MM.1S (cell line): ENCODE data around the gene PDLIM4.

ENCODE experiments used
- EZH2 ChIP-seq: fragments of 300-600 bp; sonication (generic); optimal IDR thresholded peaks from 2 replicates; pipeline ENCODE3; 2017; ENCODE audit warnings: low read depth, mild to moderate bottlenecking, antibody characterized with exemption, low read length, mixed read lengths
- EZH2phosphoT487 ChIP-seq: fragments of 300-600 bp; sonication (generic); IDR thresholded peaks from 2 replicates; pipeline ENCODE4 v1.6.1; 2018; ENCODE audit warnings: antibody characterized with exemption, low read length
- TF ChIP-seq, protein P1 (sequence below): fragments of 300-600 bp; sonication (generic); IDR thresholded peaks from 2 replicates; pipeline ENCODE4 v1.5.1; 2016; ENCODE audit warnings: antibody characterized with exemption, low read length, mixed read lengths

DNA sequence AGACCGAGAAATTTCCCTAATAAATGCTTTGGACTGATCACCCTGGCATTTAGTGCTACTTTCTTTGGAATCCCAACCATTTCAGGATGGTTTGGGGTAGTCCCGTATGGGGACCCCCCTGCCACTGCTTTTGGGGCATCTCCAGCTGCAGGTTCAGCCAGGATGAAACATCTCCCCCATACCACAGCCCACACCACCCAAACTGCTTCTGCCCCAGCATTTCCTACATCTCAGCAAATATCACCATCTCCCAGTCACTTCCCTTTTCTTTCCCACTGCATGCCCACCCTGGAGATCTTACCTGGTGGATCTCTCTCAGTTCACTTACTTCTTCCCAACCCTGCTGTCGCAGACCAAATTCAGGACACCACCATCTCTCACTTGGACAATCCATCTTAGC is 25.0 kb upstream of the PDLIM4 start:
- TF ChIP-seq EZH2 (no peak), EZH2phosphoT487 (no peak)
- TF ChIP-seq, protein P1, sequence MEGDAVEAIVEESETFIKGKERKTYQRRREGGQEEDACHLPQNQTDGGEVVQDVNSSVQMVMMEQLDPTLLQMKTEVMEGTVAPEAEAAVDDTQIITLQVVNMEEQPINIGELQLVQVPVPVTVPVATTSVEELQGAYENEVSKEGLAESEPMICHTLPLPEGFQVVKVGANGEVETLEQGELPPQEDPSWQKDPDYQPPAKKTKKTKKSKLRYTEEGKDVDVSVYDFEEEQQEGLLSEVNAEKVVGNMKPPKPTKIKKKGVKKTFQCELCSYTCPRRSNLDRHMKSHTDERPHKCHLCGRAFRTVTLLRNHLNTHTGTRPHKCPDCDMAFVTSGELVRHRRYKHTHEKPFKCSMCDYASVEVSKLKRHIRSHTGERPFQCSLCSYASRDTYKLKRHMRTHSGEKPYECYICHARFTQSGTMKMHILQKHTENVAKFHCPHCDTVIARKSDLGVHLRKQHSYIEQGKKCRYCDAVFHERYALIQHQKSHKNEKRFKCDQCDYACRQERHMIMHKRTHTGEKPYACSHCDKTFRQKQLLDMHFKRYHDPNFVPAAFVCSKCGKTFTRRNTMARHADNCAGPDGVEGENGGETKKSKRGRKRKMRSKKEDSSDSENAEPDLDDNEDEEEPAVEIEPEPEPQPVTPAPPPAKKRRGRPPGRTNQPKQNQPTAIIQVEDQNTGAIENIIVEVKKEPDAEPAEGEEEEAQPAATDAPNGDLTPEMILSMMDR: no peak
